Stimulated activated CD8-positive, alpha-beta memory T cell treated with anti-CD3 and anti-CD28 coated beads, Interleukin-12 subunit alpha, Interleukin-12 subunit beta, amount 100 ng/mL, for 4 hours (primary cell): ENCODE results near the gene DLG2.

Experiments
- DNase-seq: peaks from one replicate; pipeline ENCODE4 v3.0.0-alpha.2; 2020; ENCODE audit warnings: low read depth

DLG2 gene

GRCh38 chr11:84255483-84255882 lies 1371.7 kb downstream of the DLG2 start:
- no peak for DNase-seq

- no peak for DNase-seq
These were observed 1376.1 kb downstream of the DLG2 start for GRCh38 chr11:84250834-84251613.

- DNase-seq: no peak
These were observed 1377.6 kb downstream of the DLG2 start for GRCh38 chr11:84249344-84250135.

GRCh38 chr11:84247926-84248325 lies 1379.2 kb downstream of the DLG2 start:
- DNase-seq: no peak

GRCh38 chr11:84247129-84247528 lies 1380.0 kb downstream of the DLG2 start:
- DNase-seq: no peak

- no peak for DNase-seq
These were observed 1383.4 kb downstream of the DLG2 start for GRCh38 chr11:84243629-84244263.

GRCh38 chr11:84241343-84242131 lies 1385.6 kb downstream of the DLG2 start:
- no peak for DNase-seq

- no peak for DNase-seq
These were observed 1386.3 kb downstream of the DLG2 start for GRCh38 chr11:84240847-84241246.

GRCh38 chr11:84236436-84236835 lies 1390.7 kb downstream of the DLG2 start:
- no peak for DNase-seq

- no peak for DNase-seq
These were observed 1392.5 kb downstream of the DLG2 start for GRCh38 chr11:84234462-84235202.

- no peak for DNase-seq
These were observed 1393.1 kb downstream of the DLG2 start for GRCh38 chr11:84234011-84234410.

GRCh38 chr11:84232511-84232910 lies 1394.6 kb downstream of the DLG2 start:
- DNase-seq: no peak

GRCh38 chr11:84230402-84230801 lies 1396.7 kb downstream of the DLG2 start:
- DNase-seq: no peak

- no peak for DNase-seq
These were observed 1399.0 kb downstream of the DLG2 start for GRCh38 chr11:84227970-84228665.

- no peak for DNase-seq
These were observed 1403.1 kb downstream of the DLG2 start for GRCh38 chr11:84224042-84224441.

GRCh38 chr11:84218318-84218717 lies 1408.8 kb downstream of the DLG2 start:
- no peak for DNase-seq

- no peak for DNase-seq
These were observed 1411.5 kb downstream of the DLG2 start for GRCh38 chr11:84215672-84216071.

- no peak for DNase-seq
These were observed 1412.6 kb downstream of the DLG2 start for GRCh38 chr11:84214557-84214956.

GRCh38 chr11:84212468-84213390 lies 1414.4 kb downstream of the DLG2 start:
- DNase-seq: no peak

- no peak for DNase-seq
These were observed 1415.2 kb downstream of the DLG2 start for GRCh38 chr11:84211896-84212295.
